Mesenchymal stem cell (in vitro differentiated cells and primary cell): ENCODE data around the gene YY2. TPM values are rescaled to one million over a fixed set of nuclear protein-coding genes. Genes with fewer than 3 reads are reported as not detected.

Experiments
- DNase-seq: peaks from one replicate; pipeline ENCODE4 v3.0.0-alpha.2; 2013
- H2AFZ ChIP-seq: one replicate; pipeline ENCODE4 v1.6.1; 2013; ENCODE audit warnings: low read depth, mild to moderate bottlenecking, control low read depth, inconsistent platforms, low read length, moderate library complexity
- H2AK5ac ChIP-seq: 2 replicates; pipeline ENCODE4 v1.6.1; 2013; ENCODE audit warnings: low read length, moderate library complexity, mild to moderate bottlenecking, inconsistent platforms; ENCODE audit not compliant: severe bottlenecking
- H2BK120ac ChIP-seq: one replicate; pipeline ENCODE4 v1.6.1; 2013; ENCODE audit warnings: low read depth, mild to moderate bottlenecking, inconsistent platforms, low read length, moderate library complexity
- H2BK12ac ChIP-seq, 2 experiments: one replicate each; pipeline ENCODE4 v1.6.1; 2013; ENCODE audit warnings: inconsistent platforms in 2 of 2, low read length in 2 of 2, mild to moderate bottlenecking in 2 of 2, moderate library complexity in 2 of 2, control low read depth in 1 of 2
- H2BK15ac ChIP-seq: one replicate; pipeline ENCODE4 v1.6.1; 2013; ENCODE audit warnings: mild to moderate bottlenecking, low read depth, inconsistent platforms; ENCODE audit not compliant: poor library complexity, severe bottlenecking
- H2BK5ac ChIP-seq: 2 replicates; pipeline ENCODE4 v1.6.1; 2013; ENCODE audit warnings: low read depth, mild to moderate bottlenecking, low read length, control low read depth, inconsistent platforms; ENCODE audit not compliant: poor library complexity, severe bottlenecking
- H3K14ac ChIP-seq, 2 experiments: one replicate each; pipeline ENCODE4 v1.6.1; 2013; ENCODE audit warnings: inconsistent platforms in 2 of 2, low read length in 2 of 2, control low read depth in 1 of 2, mild to moderate bottlenecking in 1 of 2, moderate library complexity in 1 of 2
- H3K18ac ChIP-seq, 2 experiments: one replicate each; pipeline ENCODE4 v1.6.1; 2013; ENCODE audit warnings: inconsistent platforms in 2 of 2, low read length in 2 of 2, control low read depth in 1 of 2, low read depth in 1 of 2, mild to moderate bottlenecking in 1 of 2
- H3K23ac ChIP-seq, 2 experiments: one replicate each; pipeline ENCODE4 v1.6.1; 2013; ENCODE audit warnings: inconsistent platforms in 2 of 2, low read length in 2 of 2, mild to moderate bottlenecking in 2 of 2, moderate library complexity in 2 of 2, control low read depth in 1 of 2
- H3K27ac ChIP-seq: 2 replicates; pipeline ENCODE4 v1.5.1; 2013; ENCODE audit warnings: mild to moderate bottlenecking, moderate library complexity, low read length, control low read depth, inconsistent platforms; ENCODE audit not compliant: poor library complexity, severe bottlenecking
- H3K27me3 ChIP-seq, 2 experiments: 2 replicates each; pipeline versions ENCODE4 v1.6.1 to v1.7.0; 2013; ENCODE audit warnings: low read length in 2 of 2, mild to moderate bottlenecking in 2 of 2, moderate library complexity in 2 of 2, control low read depth in 1 of 2, inconsistent platforms in 1 of 2; ENCODE audit not compliant: control insufficient read depth in 1 of 2, insufficient read depth in 1 of 2
- H3K36me3 ChIP-seq, 2 experiments: 2 replicates each; pipeline versions ENCODE4 v1.6.1 to v1.7.0; 2013; ENCODE audit warnings: low read length in 2 of 2, control low read depth in 1 of 2, inconsistent platforms in 1 of 2, low read depth in 1 of 2, mild to moderate bottlenecking in 1 of 2; ENCODE audit not compliant: insufficient read depth in 2 of 2, control insufficient read depth in 1 of 2
- H3K4ac ChIP-seq, 2 experiments: one replicate each; pipeline ENCODE4 v1.6.1; 2013; ENCODE audit warnings: inconsistent platforms in 2 of 2, low read length in 2 of 2, mild to moderate bottlenecking in 2 of 2, moderate library complexity in 2 of 2, control low read depth in 1 of 2, low read depth in 1 of 2
- H3K4me1 ChIP-seq: 2 replicates; pipeline ENCODE4 v1.6.1; 2013; ENCODE audit warnings: low read depth, low read length, control low read depth; ENCODE audit not compliant: control insufficient read depth, insufficient read depth
- H3K4me2 ChIP-seq: 2 replicates; pipeline ENCODE4 v1.6.1; 2013; ENCODE audit warnings: low read length, mild to moderate bottlenecking, inconsistent platforms; ENCODE audit not compliant: poor library complexity, severe bottlenecking
- H3K4me3 ChIP-seq, 2 experiments: 2 replicates each; pipeline versions ENCODE4 v1.5.1 to v1.7.0; 2013; ENCODE audit warnings: low read length in 2 of 2, mild to moderate bottlenecking in 2 of 2, control low read depth in 1 of 2, low read depth in 1 of 2; ENCODE audit not compliant: insufficient read depth in 1 of 2
- H3K79me1 ChIP-seq: replicated peaks from 2 replicates; pipeline ENCODE4 v1.6.1; 2013; ENCODE audit warnings: mild to moderate bottlenecking, control low read depth, low read length, inconsistent platforms; ENCODE audit not compliant: poor library complexity, severe bottlenecking
- H3K9ac ChIP-seq: 2 replicates; pipeline ENCODE4 v1.7.0; 2013; ENCODE audit warnings: mild to moderate bottlenecking, low read length, moderate library complexity
- H3K9me3 ChIP-seq: 2 replicates; pipeline ENCODE4 v1.7.0; 2013; ENCODE audit warnings: mild to moderate bottlenecking, low read length; ENCODE audit not compliant: control insufficient read depth
- H4K8ac ChIP-seq: one replicate; pipeline ENCODE4 v1.6.1; 2013; ENCODE audit warnings: inconsistent platforms, mild to moderate bottlenecking, low read length, moderate library complexity
- H4K91ac ChIP-seq: one replicate; pipeline ENCODE4 v1.6.1; 2013; ENCODE audit warnings: mild to moderate bottlenecking, low read length, inconsistent platforms
- WGBS: methylation state at CpG from one replicate; pipeline ENCODE4 v1.1.7; 2013; ENCODE audit warnings: mixed read lengths; 5-methylcytosine and 5-hydroxymethylcytosine counted together
- small RNA-seq: library from polyadenylated mRNA; stranded (forward); fragments of <200 nt; extraction: miRNeasy Mini kit (QIAGEN cat#:217004); gene quantifications from one replicate; pipeline ENCODE3, GENCODE V24; 2013; ENCODE audit warnings: low read depth

The YY2 gene

DNA sequence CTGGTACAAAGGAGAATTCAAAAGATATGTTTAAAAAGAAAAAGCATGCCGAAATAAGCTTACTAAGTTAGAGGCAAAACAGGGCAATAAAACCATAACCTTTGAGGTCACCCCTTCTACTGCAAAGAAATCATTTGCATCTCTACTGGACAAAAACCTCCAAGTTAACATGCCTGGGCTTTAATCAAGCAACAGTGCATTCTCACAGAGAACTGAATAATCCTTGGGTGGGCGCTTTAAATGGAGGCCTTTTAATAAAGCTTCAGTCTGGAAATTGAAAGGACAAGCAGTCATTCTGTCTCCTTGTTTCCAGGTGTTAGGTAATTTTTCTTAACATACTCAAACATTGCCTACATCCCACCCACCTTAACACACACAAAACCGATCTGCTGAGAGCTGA is 50.2 kb downstream of the YY2 start:
- Histone ChIP-seq H3K36me3 (no peaks in the 10 kb centered on the region), H3K14ac (no peak overlapping the region), H3K4ac (no peak overlapping the region), H3K23ac (no peak overlapping the region), H3K9ac (no peak overlapping the region), H3K79me1 (no peaks in the 10 kb centered on the region), H3K27ac (no peak overlapping the region), H2AFZ (no peak overlapping the region), H2BK12ac (no peak overlapping the region), H2AK5ac (no peak overlapping the region), H2BK120ac (no peak overlapping the region), H3K9me3 (no peaks in the 10 kb centered on the region), H2BK15ac (no peak overlapping the region), H3K4me3 (no peak overlapping the region), H3K18ac (no peak overlapping the region), H3K27me3 (no peaks in the 10 kb centered on the region), H3K4me2 (no peak overlapping the region), H2BK5ac (no peak overlapping the region), H4K91ac (no peak overlapping the region), H4K8ac (no peak overlapping the region), H3K4me1 (no peaks in the 10 kb centered on the region)
- WGBS, result 45% methylated on average over 2 of the region's 3 CpGs
- DNase-seq, result no peak

DNA sequence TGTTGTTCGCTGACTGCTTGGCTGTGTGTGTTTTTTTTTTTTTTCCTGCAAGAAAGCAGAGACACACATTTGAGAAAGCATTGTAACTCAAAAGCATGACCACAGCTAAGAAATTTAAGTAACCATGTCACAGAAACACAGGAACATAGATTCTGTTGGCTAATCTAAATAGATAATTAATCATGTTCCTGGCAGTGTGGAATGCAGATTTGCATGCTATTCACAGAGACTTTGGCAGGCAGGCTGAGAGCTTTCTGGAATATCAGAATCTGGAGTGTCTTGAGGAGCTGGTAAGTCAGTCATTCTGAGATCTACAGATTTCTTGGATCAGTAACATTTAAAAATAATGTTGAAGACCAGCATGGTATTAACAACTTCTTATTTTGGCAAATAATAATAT is 51.5 kb downstream of the YY2 start:
- Histone ChIP-seq H2BK120ac (no peak overlapping the region), H3K4me3 (no peak overlapping the region), H2BK5ac (no peak overlapping the region), H4K8ac (no peak overlapping the region), H3K18ac (no peak overlapping the region), H3K14ac (no peak overlapping the region), H2BK12ac (no peak overlapping the region), H3K79me1 (no peaks in the 10 kb centered on the region), H3K9ac (no peak overlapping the region), H3K27ac (no peak overlapping the region), H3K4ac (no peak overlapping the region), H3K9me3 (no peaks in the 10 kb centered on the region), H2AK5ac (no peak overlapping the region), H3K4me1 (no peaks in the 10 kb centered on the region), H3K23ac (no peak overlapping the region), H4K91ac (no peak overlapping the region), H2BK15ac (no peak overlapping the region), H2AFZ (no peak overlapping the region), H3K4me2 (no peak overlapping the region), H3K27me3 (no peaks in the 10 kb centered on the region), H3K36me3 (no peaks in the 10 kb centered on the region)
- WGBS, result no CpG with 5 or more reads among the region's 1 CpG
- peak; percentile 29 for DNase-seq

Small RNA genes lying within 50 kb of the gene (small RNA-seq; reads per million reads assigned to genes)
- not detected for gene U73479.1
